Chondrocyte (in vitro differentiated cells): ENCODE results near the gene PARP3. TPM values are rescaled to one million over a fixed set of nuclear protein-coding genes. Genes with fewer than 3 reads are reported as not detected.

Source experiments
- DNase-seq: peaks from one replicate; pipeline ENCODE4 v3.0.0; 2021; ENCODE audit warnings: mixed read lengths, low spot score
- H3K27ac Mint-ChIP-seq: one replicate; pipeline ENCODE4 v1.8.0; 2021; ENCODE audit warnings: mild to moderate bottlenecking, moderate library complexity, mixed read lengths; ENCODE audit not compliant: unreplicated experiment
- H3K27me3 Mint-ChIP-seq: 2 replicates; pipeline ENCODE4 v1.8.0; 2021; ENCODE audit warnings: low read depth, mixed read lengths
- H3K36me3 Mint-ChIP-seq: 2 replicates; pipeline ENCODE4 v1.8.0; 2021; ENCODE audit warnings: low read depth, mixed read lengths
- H3K4me1 Mint-ChIP-seq: 2 replicates; pipeline ENCODE4 v1.8.0; 2021; ENCODE audit warnings: low read depth, mild to moderate bottlenecking, mixed read lengths
- H3K4me3 Mint-ChIP-seq: one replicate; pipeline ENCODE4 v1.8.0; 2021; ENCODE audit warnings: mild to moderate bottlenecking, moderate library complexity, mixed read lengths; ENCODE audit not compliant: unreplicated experiment
- H3K9me3 Mint-ChIP-seq: 2 replicates; pipeline ENCODE4 v1.8.0; 2021; ENCODE audit warnings: low read depth, mixed read lengths
- CTCF ChIP-seq: fragments of 200-600 bp; sonication (generic); IDR thresholded peaks from 2 replicates; pipeline ENCODE4 v1.5.0; 2021; ENCODE audit warnings: antibody characterized with exemption, mild to moderate bottlenecking, moderate library complexity
- total RNA-seq: library from RNA; stranded (reverse); gene quantifications from 3 replicates; pipeline ENCODE4 v1.2.1, GENCODE V29; 2021

PARP3 gene
- total RNA-seq, 1 donor from 2014 or later: 9.5 TPM

- TF ChIP-seq CTCF: no peak
- Mint-ChIP-seq H3K36me3 (peaks cover 29% of the 10 kb centered on the region), H3K9me3 (no peaks in the 10 kb centered on the region), H3K4me1 (no peaks in the 10 kb centered on the region), H3K4me3 (no peak overlapping the region), H3K27me3 (no peaks in the 10 kb centered on the region), H3K27ac (no peak overlapping the region)
- DNase-seq: no peak
Measured at GRCh38 chr3:51932471-51933370, 9.4 kb upstream of the PARP3 start.

DNA sequence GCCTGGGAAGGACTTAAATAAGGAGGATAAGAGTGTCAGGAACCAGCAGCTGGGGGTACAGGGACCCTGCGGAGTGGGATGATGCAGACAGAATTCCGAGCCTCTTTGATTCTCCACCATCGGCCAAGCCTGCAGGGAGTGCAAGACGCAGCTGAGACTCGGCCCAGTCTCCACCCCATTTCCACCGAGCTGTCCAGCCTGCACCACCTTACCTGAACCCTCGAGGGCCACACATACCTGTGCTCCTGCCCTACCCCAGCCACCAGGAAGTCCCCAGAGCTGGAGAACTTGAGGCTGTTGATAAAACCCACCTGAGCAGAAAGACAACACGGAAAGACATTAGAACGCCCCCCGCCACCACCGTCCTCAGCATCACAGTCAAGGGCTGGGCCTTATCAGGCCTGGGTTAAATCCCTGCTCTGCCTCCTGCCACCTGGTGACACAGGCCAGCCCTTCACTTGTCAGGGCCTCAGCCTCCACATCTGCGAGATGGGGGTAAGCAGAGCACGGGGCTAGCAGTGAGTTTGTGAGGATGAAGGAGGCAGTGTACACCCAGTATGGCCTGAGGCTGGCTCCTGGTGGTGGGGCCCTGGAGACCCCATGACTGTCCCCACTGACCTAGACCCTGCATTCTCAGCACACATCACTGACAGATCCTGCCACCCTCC, 8.6 kb upstream of the PARP3 start:
- TF ChIP-seq CTCF: no peak
- Mint-ChIP-seq H3K9me3 (no peaks in the 10 kb centered on the region), H3K36me3 (peaks cover 31% of the 10 kb centered on the region), H3K4me3 (no peak overlapping the region), H3K27me3 (no peaks in the 10 kb centered on the region), H3K4me1 (no peaks in the 10 kb centered on the region), H3K27ac (no peak overlapping the region)
- no peak for DNase-seq

DNA sequence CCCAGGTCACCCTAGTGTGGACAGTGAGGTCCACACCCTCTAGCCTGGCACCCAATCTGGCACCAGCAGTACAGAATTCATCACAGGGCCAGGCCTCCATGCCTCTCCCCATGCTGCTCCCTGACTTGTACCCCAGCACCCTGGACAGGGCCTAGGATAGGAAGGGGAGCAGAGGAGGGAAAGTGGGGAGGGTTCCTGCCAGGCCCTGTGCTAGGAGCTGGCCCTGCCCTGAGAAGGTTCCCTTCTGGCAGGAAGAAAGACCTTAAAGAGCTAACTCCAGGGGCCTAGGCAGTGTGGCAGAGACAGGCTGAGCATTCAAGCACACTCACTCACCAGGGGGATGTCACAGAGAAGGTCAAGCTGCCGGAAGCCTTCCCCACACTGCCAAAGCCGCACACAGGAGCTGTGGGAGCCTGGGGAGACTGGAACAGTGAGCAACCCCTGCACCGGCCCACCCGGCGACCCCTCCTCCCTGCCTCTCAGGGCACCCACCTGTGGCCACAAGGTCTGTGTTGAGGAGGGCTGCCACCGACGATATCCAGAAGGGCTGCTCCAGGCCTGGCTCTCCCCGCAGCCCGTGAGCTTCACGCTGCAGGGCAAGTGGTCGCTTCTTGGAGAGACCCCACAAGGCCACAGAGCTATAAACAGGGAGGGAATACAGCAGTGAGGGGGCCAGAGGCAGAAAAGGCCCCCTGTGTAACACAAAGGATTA, 7.9 kb upstream of the PARP3 start:
- TF ChIP-seq CTCF: no peak
- H3K9me3 Mint-ChIP-seq: no peaks in the 10 kb centered on the region
- no peak overlapping the region for H3K27ac Mint-ChIP-seq
- no peak for DNase-seq
- H3K27me3 Mint-ChIP-seq: no peaks in the 10 kb centered on the region
- peaks cover 4% of the 10 kb centered on the region for H3K4me1 Mint-ChIP-seq
- H3K36me3 Mint-ChIP-seq: peaks cover 32% of the 10 kb centered on the region
- no peak overlapping the region for H3K4me3 Mint-ChIP-seq

GRCh38 chr3:51934991-51935885, 6.9 kb upstream of the PARP3 start:
- H3K27me3 Mint-ChIP-seq: no peaks in the 10 kb centered on the region
- peaks cover 11% of the 10 kb centered on the region for H3K4me1 Mint-ChIP-seq
- DNase-seq: no peak
- H3K9me3 Mint-ChIP-seq: no peaks in the 10 kb centered on the region
- no peak for TF ChIP-seq CTCF
- no peak overlapping the region for H3K27ac Mint-ChIP-seq
- H3K36me3 Mint-ChIP-seq: peaks cover 32% of the 10 kb centered on the region
- no peak overlapping the region for H3K4me3 Mint-ChIP-seq
